ENCODE measurements around the gene SORBS1.

The SORBS1 gene

GRCh38 chr10:95475827-95476468 lies 85.2 kb downstream of the SORBS1 start (continued):
- TF ChIP-seq KLF9 (tag by site-specific recombination; IDR thresholded peaks at IDR 0.05; ENCODE audit: low read depth) (no peak), ZNF544 (tag by site-specific recombination; IDR thresholded peaks at IDR 0.05) (no peak), ZBTB6 (tag by site-specific recombination; IDR thresholded peaks at IDR 0.05) (no peak), ZNF302 (tag by site-specific recombination; IDR thresholded peaks at IDR 0.05; ENCODE audit: low read depth) (no peak), ZNF341 (tag by site-specific recombination; IDR thresholded peaks at IDR 0.05; ENCODE audit: low read depth) (no peak), ZBTB7A (tag by site-specific recombination; IDR thresholded peaks at IDR 0.05; ENCODE audit: low read depth) (no peak), ZNF670 (tag by site-specific recombination; IDR thresholded peaks at IDR 0.05; ENCODE audit: low read depth) (no peak), ZNF354C (tag by site-specific recombination; IDR thresholded peaks at IDR 0.05; ENCODE audit: borderline replicate concordance, low read depth) (no peak), ZNF350 (tag by site-specific recombination; IDR thresholded peaks at IDR 0.05) (no peak), ZNF48 (tag by site-specific recombination; IDR thresholded peaks at IDR 0.05) (no peak), ZNF426 (tag by site-specific recombination; IDR thresholded peaks at IDR 0.05) (no peak), ZNF677 (tag by site-specific recombination; IDR thresholded peaks at IDR 0.05) (no peak), ZNF707 (tag by site-specific recombination; IDR thresholded peaks at IDR 0.05) (no peak), ZNF148 (tag by site-specific recombination; IDR thresholded peaks at IDR 0.05; ENCODE audit: borderline replicate concordance) (no peak), ZNF664 (tag by site-specific recombination; IDR thresholded peaks at IDR 0.05) (no peak), REST (tag by site-specific recombination; IDR thresholded peaks at IDR 0.05) (no peak), ZNF776 (tag by site-specific recombination; IDR thresholded peaks at IDR 0.05; ENCODE audit: borderline replicate concordance) (no peak), ZNF561 (tag by site-specific recombination; IDR thresholded peaks at IDR 0.05; ENCODE audit: borderline replicate concordance) (0 out of 2 replicates have a peak, but pooled peaks have one; percentile 56), ZNF23 (tag by site-specific recombination; IDR thresholded peaks at IDR 0.05; ENCODE audit: borderline replicate concordance) (no peak), ZNF701 (tag by site-specific recombination; IDR thresholded peaks at IDR 0.05) (no peak), ZNF777 (tag by site-specific recombination; IDR thresholded peaks at IDR 0.05; ENCODE audit: borderline replicate concordance) (no peak), ZNF335 (tag by site-specific recombination; conservative IDR thresholded peaks at IDR 0.05) (peak; percentile 24), ELK4 (IDR thresholded peaks at IDR 0.05; ENCODE audit: borderline replicate concordance, low read depth, low read length) (no peak), ZNF155 (tag by site-specific recombination; IDR thresholded peaks at IDR 0.05) (no peak), ZNF292 (tag by site-specific recombination; IDR thresholded peaks at IDR 0.05; ENCODE audit: borderline replicate concordance, low read depth) (no peak), ZBTB26 (tag by site-specific recombination; optimal IDR thresholded peaks at IDR 0.05) (no peak), HOXC10 (CRISPR knock-in tag; IDR thresholded peaks at IDR 0.05) (no peak), ZNF704 (tag by site-specific recombination; IDR thresholded peaks at IDR 0.05) (no peak), ZNF266 (tag by site-specific recombination; IDR thresholded peaks at IDR 0.05; ENCODE audit: low read depth) (no peak), ZFP37 (tag by site-specific recombination; IDR thresholded peaks at IDR 0.05) (no peak)

All from HEK293 (cell line).